WTC11 (cell line): ENCODE results near the gene TIMM44. TPM values are rescaled to one million over a fixed set of nuclear protein-coding genes. Genes with fewer than 3 reads are reported as not detected.

Source experiments
- ATAC-seq: fragments of 200-7000 bp; cut with Tn5 transposase; 2 replicates; pipeline ENCODE4 v1.10.0; 2021; ENCODE audit warnings: mild to moderate bottlenecking, moderate library complexity
- CTCF ChIA-PET: fragments of 300-600 bp; sonication (Branson Sonifier 250); formaldehyde crosslinking; loops from one replicate; lab custom pipeline; 2021; ENCODE audit warnings: antibody characterized with exemption; lab: Charles Lee
- POLR2A ChIA-PET: fragments of 350-600 bp; sonication (Branson Sonifier 250); formaldehyde crosslinking; loops from one replicate; lab custom pipeline; 2021; ENCODE audit warnings: antibody characterized with exemption; lab: Charles Lee
- DNase-seq: peaks from one replicate; pipeline ENCODE4 v3.0.0; 2021; ENCODE audit warnings: low spot score
- H3K27ac Mint-ChIP-seq: 2 replicates; pipeline ENCODE4 v1.8.0; 2021; ENCODE audit warnings: mixed read lengths
- H3K27me3 Mint-ChIP-seq: 2 replicates; pipeline ENCODE4 v1.8.0; 2021; ENCODE audit warnings: low read depth, mild to moderate bottlenecking, moderate library complexity, mixed read lengths
- H3K36me3 Mint-ChIP-seq: 2 replicates; pipeline ENCODE4 v1.8.0; 2021; ENCODE audit warnings: mixed read lengths
- H3K4me1 Mint-ChIP-seq: 2 replicates; pipeline ENCODE4 v1.8.0; 2022; ENCODE audit warnings: mixed read lengths
- H3K4me3 Mint-ChIP-seq: 2 replicates; pipeline ENCODE4 v1.8.0; 2021; ENCODE audit warnings: mild to moderate bottlenecking, moderate library complexity, mixed read lengths
- H3K9me3 Mint-ChIP-seq: 2 replicates; pipeline ENCODE4 v1.8.0; 2021; ENCODE audit warnings: mixed read lengths
- AR ChIP-seq: fragments of 250-450 bp; sonication (Bioruptor Pico); IDR thresholded peaks from 2 replicates; pipeline ENCODE4 v1.9.0; 2021; ENCODE audit warnings: mild to moderate bottlenecking
- EMX1 ChIP-seq: fragments of 250-450 bp; sonication (Bioruptor Pico); IDR thresholded peaks from 2 replicates; pipeline ENCODE4 v1.8.0; 2021; ENCODE audit warnings: mild to moderate bottlenecking
- FOXJ3 ChIP-seq: sonication (generic); formaldehyde crosslinking; IDR thresholded peaks from 2 replicates; pipeline ENCODE4 v1.9.0; 2021; ENCODE audit warnings: missing genetic modification reagents, mild to moderate bottlenecking, borderline replicate concordance
- FOXP4 ChIP-seq: sonication (generic); formaldehyde crosslinking; IDR thresholded peaks from 2 replicates; pipeline ENCODE4 v1.8.0; 2022; ENCODE audit warnings: mild to moderate bottlenecking, missing genetic modification reagents
- IRF2 ChIP-seq: sonication (generic); formaldehyde crosslinking; IDR thresholded peaks from 2 replicates; pipeline ENCODE4 v1.8.0; 2022; ENCODE audit warnings: low read depth, missing genetic modification reagents, borderline replicate concordance
- JUN ChIP-seq: sonication (generic); formaldehyde crosslinking; IDR thresholded peaks from 2 replicates; pipeline ENCODE4 v1.8.0; 2023; ENCODE audit warnings: mild to moderate bottlenecking, missing genetic modification reagents
- KAT7 ChIP-seq: sonication (generic); formaldehyde crosslinking; IDR thresholded peaks from 2 replicates; pipeline ENCODE4 v1.8.1; 2023; ENCODE audit warnings: missing genetic modification reagents, mild to moderate bottlenecking, borderline replicate concordance
- NFATC4 ChIP-seq: fragments of 250-450 bp; sonication (Bioruptor Pico); IDR thresholded peaks from 2 replicates; pipeline ENCODE4 v1.9.0; 2021; ENCODE audit warnings: mild to moderate bottlenecking
- NFYB ChIP-seq: sonication (generic); formaldehyde crosslinking; conservative IDR thresholded peaks from 2 replicates; pipeline ENCODE4 v1.8.0; 2022; ENCODE audit warnings: low read depth, missing genetic modification reagents
- SMAD3 ChIP-seq: sonication (generic); formaldehyde crosslinking; IDR thresholded peaks from 2 replicates; pipeline ENCODE4 v1.8.0; 2022; ENCODE audit warnings: missing genetic modification reagents, mild to moderate bottlenecking, borderline replicate concordance
- ZNF416 ChIP-seq: fragments of 250-450 bp; sonication (Bioruptor Pico); IDR thresholded peaks from 2 replicates; pipeline ENCODE4 v1.9.0; 2021; ENCODE audit warnings: mild to moderate bottlenecking, inconsistent platforms
- ZNF512 ChIP-seq: sonication (generic); formaldehyde crosslinking; IDR thresholded peaks from 2 replicates; pipeline ENCODE4 v1.8.1; 2022; ENCODE audit warnings: missing genetic modification reagents, borderline replicate concordance
- total RNA-seq: library from RNA; stranded (reverse); gene quantifications from 3 replicates; pipeline ENCODE4 v1.2.3, GENCODE V29; 2021
- TF ChIP-seq, protein P1 (sequence below): fragments of 250-450 bp; sonication (Bioruptor Pico); conservative IDR thresholded peaks from 2 replicates; pipeline ENCODE4 v1.9.0; 2021; ENCODE audit warnings: mild to moderate bottlenecking
- TF ChIP-seq, protein P2 (sequence below): sonication (generic); formaldehyde crosslinking; IDR thresholded peaks from 2 replicates; pipeline ENCODE4 v1.8.0; 2022; ENCODE audit warnings: missing genetic modification reagents
- TF ChIP-seq, protein P3 (sequence below): fragments of 250-450 bp; sonication (Bioruptor Pico); IDR thresholded peaks from 2 replicates; pipeline ENCODE4 v1.9.0; 2021; ENCODE audit warnings: mild to moderate bottlenecking, borderline replicate concordance

The TIMM44 gene
- total RNA-seq, 1 experiment from 2014 or later = 129 TPM

DNA sequence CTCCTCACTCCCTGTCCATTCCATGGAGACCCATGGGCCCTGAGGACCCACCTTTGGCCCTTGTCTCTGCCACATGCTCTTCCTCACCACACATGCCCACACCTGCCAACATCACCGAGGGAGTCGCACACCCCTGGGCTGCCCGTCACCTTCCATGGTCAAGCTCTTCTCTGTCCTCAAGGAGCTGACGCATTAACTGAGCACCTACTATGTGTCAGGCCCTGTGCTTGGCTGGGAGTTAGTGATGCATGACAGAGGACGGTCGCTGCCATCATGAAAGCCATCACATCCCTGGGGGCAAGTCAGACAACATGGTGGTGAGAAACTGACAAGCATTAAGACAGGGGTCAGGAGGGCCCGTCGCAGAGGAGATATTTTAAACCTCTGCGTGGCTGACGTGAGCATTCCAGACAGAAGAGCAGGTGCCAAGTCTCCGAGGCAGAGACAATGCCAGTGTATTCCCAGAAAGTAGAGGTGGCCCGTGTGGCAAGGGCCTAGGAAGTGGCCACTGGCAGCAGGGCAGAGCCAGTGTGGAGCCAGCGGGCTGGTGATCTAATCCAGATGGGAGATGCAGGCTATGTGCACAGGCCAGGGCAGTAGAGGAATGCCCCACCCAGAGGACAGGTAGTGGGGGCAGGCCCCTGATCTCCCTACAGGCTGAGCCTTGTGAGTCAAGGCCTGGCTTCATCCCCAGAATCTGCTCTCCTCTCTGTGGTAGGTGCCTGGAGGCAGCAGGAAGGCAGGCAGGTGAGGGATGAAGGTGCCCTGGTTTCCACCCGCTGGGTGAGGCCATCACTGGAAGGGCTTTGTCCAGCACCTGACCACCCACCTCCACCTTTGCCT, 40.8 kb upstream of the TIMM44 start:
- H3K27ac Mint-ChIP-seq = 0 out of 2 replicates have a peak overlapping the region, but pooled peaks have one; percentile 73
- H3K9me3 Mint-ChIP-seq = no peaks in the 10 kb centered on the region
- POLR2A ChIA-PET = no interaction called here
- H3K27me3 Mint-ChIP-seq = no peaks in the 10 kb centered on the region
- CTCF ChIA-PET = interaction anchor here (1.4 to 1.5 kb wide), 2 partner anchors 14 to 18 kb away, joined by 4 to 8 read pairs; no protein-coding TSS in a partner anchor
- no peak for ATAC-seq
- H3K4me1 Mint-ChIP-seq = no peaks in the 10 kb centered on the region
- H3K4me3 Mint-ChIP-seq = no peak overlapping the region
- DNase-seq = no peak
- peaks cover 65% of the 10 kb centered on the region for H3K36me3 Mint-ChIP-seq
- TF ChIP-seq NFATC4 (CRISPR knock-in tag) (no peak), AR (CRISPR knock-in tag) (no peak), FOXJ3 (CRISPR knock-in tag) (no peak), NFYB (CRISPR knock-in tag) (no peak), ZNF416 (CRISPR knock-in tag) (no peak), KAT7 (CRISPR knock-in tag) (no peak), EMX1 (CRISPR knock-in tag) (no peak), SMAD3 (CRISPR knock-in tag) (no peak), JUN (CRISPR knock-in tag) (no peak), FOXP4 (CRISPR knock-in tag) (no peak), IRF2 (CRISPR knock-in tag) (no peak), ZNF512 (CRISPR knock-in tag) (no peak)
- TF ChIP-seq, protein P1, sequence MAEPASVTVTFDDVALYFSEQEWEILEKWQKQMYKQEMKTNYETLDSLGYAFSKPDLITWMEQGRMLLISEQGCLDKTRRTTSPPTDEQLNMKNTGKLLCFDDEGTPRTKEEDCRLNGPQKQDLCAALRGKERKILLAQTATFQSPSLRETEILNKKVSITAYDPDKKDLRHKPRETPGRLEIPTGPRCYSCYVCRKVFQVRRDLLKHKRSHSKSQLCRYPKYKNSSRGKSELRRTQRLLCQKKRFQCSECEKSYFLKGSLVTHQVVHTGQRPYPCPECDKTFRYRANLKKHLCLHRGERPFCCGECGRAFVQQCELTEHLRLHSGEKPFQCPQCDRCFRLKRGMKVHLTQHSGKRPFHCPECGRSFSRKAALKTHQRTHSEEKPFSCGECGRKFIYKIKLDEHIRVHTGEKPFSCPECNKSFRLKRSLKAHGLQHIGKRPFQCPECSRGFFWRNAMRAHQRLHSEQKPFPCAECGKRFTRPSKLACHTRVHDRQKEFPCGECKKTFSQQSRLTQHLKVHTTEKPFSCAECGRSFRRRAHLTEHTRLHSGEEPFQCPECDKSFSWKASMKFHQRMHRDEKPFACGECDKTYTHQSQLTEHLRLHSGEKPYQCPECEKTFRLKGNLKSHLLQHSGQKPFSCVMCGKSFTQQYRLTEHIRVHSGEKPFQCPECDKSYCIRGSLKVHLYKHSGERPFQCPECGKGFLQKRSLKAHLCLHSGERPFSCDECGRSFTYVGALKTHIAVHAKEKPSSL (CRISPR knock-in tag) = no peak
- TF ChIP-seq, protein P2, sequence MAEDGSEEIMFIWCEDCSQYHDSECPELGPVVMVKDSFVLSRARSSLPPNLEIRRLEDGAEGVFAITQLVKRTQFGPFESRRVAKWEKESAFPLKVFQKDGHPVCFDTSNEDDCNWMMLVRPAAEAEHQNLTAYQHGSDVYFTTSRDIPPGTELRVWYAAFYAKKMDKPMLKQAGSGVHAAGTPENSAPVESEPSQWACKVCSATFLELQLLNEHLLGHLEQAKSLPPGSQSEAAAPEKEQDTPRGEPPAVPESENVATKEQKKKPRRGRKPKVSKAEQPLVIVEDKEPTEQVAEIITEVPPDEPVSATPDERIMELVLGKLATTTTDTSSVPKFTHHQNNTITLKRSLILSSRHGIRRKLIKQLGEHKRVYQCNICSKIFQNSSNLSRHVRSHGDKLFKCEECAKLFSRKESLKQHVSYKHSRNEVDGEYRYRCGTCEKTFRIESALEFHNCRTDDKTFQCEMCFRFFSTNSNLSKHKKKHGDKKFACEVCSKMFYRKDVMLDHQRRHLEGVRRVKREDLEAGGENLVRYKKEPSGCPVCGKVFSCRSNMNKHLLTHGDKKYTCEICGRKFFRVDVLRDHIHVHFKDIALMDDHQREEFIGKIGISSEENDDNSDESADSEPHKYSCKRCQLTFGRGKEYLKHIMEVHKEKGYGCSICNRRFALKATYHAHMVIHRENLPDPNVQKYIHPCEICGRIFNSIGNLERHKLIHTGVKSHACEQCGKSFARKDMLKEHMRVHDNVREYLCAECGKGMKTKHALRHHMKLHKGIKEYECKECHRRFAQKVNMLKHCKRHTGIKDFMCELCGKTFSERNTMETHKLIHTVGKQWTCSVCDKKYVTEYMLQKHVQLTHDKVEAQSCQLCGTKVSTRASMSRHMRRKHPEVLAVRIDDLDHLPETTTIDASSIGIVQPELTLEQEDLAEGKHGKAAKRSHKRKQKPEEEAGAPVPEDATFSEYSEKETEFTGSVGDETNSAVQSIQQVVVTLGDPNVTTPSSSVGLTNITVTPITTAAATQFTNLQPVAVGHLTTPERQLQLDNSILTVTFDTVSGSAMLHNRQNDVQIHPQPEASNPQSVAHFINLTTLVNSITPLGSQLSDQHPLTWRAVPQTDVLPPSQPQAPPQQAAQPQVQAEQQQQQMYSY (CRISPR knock-in tag) = no peak
- TF ChIP-seq, protein P3, sequence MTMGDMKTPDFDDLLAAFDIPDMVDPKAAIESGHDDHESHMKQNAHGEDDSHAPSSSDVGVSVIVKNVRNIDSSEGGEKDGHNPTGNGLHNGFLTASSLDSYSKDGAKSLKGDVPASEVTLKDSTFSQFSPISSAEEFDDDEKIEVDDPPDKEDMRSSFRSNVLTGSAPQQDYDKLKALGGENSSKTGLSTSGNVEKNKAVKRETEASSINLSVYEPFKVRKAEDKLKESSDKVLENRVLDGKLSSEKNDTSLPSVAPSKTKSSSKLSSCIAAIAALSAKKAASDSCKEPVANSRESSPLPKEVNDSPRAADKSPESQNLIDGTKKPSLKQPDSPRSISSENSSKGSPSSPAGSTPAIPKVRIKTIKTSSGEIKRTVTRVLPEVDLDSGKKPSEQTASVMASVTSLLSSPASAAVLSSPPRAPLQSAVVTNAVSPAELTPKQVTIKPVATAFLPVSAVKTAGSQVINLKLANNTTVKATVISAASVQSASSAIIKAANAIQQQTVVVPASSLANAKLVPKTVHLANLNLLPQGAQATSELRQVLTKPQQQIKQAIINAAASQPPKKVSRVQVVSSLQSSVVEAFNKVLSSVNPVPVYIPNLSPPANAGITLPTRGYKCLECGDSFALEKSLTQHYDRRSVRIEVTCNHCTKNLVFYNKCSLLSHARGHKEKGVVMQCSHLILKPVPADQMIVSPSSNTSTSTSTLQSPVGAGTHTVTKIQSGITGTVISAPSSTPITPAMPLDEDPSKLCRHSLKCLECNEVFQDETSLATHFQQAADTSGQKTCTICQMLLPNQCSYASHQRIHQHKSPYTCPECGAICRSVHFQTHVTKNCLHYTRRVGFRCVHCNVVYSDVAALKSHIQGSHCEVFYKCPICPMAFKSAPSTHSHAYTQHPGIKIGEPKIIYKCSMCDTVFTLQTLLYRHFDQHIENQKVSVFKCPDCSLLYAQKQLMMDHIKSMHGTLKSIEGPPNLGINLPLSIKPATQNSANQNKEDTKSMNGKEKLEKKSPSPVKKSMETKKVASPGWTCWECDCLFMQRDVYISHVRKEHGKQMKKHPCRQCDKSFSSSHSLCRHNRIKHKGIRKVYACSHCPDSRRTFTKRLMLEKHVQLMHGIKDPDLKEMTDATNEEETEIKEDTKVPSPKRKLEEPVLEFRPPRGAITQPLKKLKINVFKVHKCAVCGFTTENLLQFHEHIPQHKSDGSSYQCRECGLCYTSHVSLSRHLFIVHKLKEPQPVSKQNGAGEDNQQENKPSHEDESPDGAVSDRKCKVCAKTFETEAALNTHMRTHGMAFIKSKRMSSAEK (CRISPR knock-in tag) = no peak
